Cortex of kidney (tissue), 1 donor: ENCODE results near the gene PIK3IP1.
"Not testable (repeated sequence)": the region's sequence is repeated elsewhere in the genome, so short reads cannot be mapped to it uniquely, and the experiment has no call there.

Experiments
- DNase-seq: peaks from one replicate; lab custom pipeline; 2025; lab: John Stamatoyannopoulos, UW

Gene PIK3IP1

DNA sequence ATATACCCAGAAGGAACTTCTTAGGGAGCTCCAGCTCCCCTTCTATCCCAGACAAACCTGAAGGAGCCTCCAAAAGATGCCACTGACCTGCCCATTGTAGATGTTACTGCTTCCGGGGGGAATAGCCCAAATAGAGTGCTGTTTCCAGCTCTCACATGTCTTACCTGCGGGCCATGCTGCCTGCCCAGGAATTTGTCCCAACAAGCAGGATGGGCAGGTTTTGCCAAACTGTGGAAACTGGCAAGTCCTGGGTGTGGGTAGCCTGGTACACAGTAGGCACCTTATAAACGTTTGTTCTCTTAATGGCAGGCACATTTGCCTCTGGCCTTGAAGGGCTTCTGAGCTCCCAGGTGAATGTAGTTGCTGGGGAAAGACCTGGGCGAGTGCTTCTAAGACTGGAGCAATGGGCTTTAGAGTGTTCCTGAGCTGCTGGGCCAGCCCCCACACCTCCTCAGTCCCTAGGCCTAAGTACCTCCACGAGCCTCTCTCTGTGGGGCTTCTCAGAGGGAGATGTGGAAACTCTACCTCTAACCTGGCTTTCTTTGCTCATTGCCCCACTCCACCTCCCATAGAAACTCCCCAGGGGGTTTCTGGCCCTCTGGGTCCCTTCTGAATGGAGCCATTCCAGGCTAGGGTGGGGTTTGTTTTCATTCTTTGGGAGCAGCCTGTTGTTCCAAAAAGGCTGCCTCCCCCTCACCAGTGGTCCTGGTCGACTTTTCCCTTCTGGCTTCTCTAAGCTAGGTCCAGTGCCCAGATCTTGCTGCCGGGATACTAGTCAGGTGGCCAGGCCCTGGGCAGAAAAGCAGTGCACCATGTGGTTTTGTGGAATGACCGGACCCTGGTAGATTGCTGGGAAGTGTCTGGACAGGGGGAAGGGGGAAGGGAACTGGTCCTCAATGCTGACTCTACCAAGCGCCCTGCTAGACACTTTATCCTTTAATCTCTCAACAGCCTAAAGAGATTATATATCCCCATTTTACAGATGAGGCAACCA is 43.0 kb downstream of the PIK3IP1 start:
- DNase-seq, result no peak

DNA sequence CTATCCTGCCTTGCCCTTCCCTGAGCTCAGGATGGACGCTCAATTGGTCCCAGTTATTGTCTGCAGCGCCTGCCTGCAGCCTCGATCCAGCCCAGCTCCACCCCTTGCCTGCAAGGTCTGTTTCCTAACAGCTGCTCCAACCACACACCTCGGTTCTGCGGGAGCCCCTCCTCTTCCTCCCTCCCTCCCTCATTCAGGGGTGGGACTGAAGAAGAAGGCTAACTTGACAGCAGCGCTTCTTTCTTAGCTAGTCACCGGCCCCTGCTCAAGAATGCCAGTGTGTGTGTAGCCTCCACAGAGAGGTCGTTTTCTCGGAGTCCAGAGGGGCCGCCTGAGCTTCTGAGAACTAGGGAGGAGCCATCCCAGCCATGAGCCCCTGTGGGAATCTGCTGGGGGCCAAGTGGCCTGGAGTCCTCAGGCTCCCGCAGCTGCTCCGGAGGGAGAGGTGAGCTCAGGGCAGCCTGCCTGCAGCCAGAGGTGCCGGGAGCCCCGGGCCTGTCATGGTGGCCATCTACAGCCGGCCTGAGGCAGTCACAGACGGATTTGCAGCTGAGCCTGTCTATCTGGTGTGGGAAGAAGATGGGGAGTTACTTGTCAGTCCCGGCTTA is 44.0 kb downstream of the PIK3IP1 start:
- no peak for DNase-seq

DNA sequence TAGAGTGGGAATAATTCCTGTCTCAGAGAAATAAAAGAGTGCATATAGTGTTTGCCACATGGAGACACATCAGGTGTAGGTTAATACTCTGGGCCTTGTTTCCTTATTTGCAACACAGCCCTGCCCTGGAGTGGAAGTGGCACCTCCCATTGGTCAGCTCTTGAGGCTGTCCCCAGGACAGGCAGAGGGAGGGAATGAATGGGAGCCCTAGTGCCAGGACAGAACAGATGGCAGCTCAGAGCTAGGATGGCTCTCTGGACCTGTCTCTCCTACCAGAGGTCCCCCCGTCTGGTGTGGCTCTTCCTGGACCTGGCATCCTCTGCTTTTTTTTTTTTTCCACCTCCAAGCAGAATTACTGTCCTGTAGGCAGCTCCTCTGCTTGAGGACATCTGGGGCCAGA is 44.6 kb downstream of the PIK3IP1 start:
- no peak for DNase-seq

DNA sequence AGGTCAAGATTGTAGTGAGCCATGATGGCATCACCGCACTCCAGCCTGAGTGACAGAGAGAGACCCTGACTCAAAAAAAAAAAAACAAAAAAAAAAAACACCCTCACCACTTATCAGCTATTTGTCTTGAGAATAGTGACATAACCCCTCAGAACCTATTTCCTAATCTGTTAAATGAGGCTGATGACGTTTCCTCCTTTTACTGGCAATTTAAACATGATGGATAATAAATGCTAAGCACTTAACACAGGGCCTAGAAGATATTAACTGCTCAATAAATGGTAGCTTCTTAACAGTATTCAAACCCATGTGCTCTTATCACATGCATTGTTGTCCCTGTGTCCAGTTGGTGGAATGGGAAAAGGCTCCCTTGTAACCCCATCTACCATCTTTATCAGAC is 45.6 kb downstream of the PIK3IP1 start:
- DNase-seq, result no peak

DNA sequence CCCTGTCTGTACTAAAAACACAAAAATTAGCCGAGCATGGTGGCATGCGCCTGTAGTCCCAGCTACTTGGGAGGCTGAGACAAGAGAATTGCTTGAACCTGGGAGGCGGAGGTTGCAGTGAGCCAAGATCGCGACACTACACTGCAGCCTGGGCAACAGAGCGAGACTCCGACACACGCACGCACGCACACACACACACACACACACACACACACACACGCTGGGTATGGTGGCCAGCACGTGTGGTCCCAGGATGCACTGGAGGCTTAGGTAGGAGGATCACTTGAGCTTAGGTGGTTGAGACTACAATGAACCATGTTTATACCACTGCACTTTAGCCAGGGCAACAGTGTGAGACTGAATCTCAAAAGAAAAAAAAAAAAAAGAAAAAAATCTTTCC is 46.3 kb downstream of the PIK3IP1 start:
- not testable (repeated sequence) for DNase-seq

DNA sequence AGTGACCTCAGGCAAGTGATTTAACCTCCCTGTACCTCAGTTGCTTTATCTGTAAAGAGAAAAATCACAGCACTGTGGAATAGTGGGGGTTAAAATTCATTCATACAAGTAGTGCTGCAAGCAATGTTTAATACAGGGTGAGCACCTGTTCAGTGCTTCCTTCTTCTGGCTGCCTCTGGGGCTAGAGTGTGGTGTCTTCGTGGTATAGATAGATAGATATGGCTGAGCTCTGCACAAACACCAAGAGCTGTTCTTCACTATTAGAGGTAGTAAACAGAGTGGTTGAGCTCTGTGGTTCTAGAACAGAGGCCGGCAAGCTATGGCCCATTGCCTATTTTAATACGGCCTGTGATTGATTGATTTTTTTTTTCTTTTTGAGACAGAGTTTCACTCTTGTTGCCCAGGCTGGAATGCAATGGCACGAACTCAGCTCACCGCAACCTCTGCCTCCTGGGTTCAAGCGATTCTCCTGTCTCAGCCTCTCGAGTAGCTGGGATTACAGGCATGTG is 47.3 kb downstream of the PIK3IP1 start:
- DNase-seq, result no peak

DNA sequence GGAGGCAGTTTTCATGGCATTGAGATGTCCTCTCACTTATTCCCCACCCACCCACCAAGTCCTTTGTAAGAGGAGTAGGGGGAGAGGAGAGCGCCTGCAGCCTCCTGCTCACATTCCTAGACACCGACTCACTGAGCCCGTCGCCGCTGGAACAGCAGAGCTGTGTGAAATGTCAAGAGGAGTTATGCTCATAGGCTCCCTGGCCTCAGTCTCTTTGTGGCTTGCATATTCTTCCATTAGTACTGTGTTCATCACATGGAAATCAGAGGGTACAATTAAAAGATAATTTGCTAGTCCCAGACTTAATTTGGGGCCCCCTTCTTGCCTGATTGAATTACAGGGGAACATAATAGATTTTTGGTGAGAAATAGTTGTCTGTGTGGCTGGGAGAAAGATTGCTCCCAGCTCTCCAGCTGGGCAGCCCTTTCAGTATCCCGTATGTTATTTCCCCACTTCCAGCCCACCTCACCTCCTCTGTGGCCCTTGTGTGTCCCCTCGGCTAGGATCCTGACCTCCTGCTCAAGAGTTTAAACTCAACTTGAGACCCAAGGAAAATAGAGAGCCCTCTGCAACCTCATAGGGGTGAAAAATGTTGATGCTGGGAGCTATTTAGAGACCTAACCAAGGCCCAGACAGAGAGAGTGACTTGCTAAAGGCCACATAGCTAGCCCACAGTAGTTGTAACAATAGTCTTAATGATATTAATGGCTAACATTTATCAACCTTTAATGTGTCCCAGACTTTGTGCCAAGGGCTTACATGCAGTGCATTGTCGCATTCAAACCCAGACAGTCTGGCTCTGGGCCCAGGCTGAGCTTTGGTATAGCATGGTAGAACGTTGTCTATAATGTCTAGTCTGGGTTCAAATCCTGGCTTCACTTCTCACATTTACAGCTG is 48.0 kb downstream of the PIK3IP1 start:
- DNase-seq, result no peak

DNA sequence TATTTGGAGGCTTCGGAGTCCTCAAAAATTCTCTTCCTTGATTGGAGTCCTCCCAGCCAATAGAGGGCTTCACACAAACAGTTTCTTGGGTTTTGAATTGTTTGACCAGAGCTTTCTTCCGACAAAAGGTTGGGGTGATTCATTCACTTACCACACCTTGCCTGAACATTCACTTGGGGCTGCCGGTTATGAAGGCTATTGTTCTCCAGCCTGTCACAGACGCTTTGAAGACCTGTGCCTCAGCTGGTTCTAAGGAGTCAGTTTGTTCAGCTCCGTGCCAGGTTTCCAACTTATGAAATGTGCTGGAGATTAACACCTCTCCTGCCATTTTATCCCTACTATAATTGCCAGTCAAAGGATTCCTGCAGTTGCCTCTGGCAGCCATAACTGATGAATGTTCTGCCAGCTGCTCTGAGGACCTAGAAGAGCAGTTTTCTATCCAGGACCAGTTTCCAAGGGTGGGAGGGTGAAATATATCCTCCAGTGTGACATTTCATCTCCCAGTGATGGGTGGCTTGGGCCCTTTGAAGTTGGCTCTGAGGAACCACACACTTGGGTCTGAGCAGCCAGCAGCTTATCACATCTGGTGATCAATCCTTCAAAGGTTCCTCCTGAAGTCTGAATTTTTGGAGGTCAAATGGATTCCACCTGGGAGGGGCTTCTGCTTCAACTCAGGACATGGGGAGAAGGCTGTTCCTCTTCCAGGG is 48.8 kb downstream of the PIK3IP1 start:
- no peak for DNase-seq

DNA sequence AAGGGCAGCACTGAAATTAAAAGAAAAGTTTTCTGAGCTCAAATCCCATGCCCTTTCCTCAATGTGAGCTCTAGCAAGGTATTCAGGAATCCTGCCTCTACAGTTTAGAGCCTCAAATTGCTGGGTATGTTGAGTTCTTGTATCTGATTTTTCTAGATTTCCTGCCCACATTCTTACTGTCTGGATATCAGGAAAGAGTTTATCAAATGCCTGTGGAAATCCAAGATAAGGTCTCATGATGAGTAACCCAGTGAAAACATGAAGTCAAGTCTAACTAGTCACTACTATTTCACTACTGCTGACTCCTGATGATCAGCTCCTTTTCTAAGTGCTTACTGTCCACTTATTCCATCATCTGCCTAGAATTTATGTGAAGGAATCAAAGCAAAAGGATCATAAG is 50.4 kb downstream of the PIK3IP1 start:
- no peak for DNase-seq

DNA sequence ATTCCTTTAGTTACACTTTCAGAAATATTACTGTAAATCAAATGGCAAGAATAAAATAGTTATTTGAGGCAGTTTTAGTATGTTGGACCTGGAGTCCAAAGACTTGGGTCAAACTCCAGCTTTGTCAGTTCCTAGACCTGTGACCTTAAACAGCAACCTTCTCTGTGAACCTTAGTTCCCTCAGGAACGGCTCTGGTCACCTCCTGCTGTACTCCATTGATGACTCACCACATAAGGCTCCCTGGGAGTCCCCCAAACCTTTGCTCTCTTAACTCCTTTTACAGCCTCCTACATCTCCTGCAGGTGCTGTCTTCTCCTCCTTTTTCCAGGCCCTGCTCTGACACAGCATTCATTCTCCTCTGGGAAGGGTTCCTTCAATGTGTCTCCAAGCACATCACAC is 51.1 kb downstream of the PIK3IP1 start:
- DNase-seq, result no peak

DNA sequence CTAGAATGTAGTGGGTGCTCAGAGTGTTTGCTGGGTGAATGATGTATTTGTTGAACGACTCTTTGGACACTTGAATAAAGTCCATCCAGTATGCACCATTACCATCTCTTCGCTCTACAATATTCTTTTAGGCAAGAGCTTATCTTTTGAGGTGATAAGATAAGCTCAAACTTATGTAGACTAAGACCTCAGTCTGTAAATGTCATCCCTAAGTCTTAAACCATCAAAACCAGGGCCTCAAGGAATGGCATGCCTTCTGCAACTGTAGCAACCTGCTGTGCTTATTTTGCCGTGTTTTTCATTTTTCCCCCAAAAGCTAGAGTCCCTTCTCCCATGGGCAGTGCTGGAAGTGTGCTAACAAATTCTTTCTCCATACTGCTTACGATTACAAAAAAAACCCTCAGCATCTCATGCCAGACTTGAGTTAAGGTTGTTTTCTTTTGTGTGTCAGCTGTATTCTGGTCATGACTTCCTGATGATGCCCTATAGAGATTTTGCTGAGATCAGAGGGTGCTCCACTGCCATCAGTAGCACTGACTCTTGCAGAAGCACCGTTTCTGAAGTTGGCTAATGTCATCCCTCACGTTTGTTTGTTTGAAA is 52.4 kb downstream of the PIK3IP1 start:
- DNase-seq, result no peak

DNA sequence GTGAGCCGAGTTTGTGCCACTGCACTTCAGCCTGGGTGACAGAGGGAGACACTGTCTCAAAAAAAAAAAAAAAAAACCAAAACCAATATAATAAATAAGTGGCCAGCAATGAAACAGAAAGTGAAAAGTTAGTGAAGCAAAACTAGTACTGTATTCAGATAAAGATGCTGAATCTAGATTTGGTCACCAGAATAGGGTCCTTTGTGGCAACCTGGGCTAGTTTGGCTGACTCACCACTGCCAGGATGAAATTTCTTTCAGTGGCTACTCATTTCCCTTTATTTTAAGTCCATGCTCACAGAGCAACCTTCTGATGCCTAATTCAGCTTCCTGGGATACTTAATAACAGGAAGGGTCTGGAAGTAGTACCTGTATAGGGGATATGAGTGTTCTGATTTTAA is 54.2 kb downstream of the PIK3IP1 start:
- DNase-seq, result no peak

DNA sequence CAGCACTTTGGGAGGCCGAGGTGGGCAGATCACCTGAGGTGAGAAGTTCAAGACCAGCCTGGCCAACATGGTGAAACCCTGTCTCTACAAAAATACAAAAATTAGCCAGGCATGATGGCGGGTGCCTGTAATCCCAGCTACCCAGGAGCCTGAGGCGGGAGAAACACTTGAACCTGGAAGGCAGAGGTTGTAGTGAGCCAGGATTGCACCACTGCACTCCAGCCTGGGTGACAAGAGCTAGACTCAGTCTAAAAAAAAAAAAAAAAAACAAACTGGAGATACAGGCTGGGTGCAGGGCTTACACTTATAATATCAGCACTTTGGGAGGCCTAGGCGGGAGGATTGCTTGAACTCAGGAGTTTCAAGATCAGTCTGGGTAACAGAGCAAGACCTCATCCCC is 56.2 kb downstream of the PIK3IP1 start:
- not testable (repeated sequence) for DNase-seq

DNA sequence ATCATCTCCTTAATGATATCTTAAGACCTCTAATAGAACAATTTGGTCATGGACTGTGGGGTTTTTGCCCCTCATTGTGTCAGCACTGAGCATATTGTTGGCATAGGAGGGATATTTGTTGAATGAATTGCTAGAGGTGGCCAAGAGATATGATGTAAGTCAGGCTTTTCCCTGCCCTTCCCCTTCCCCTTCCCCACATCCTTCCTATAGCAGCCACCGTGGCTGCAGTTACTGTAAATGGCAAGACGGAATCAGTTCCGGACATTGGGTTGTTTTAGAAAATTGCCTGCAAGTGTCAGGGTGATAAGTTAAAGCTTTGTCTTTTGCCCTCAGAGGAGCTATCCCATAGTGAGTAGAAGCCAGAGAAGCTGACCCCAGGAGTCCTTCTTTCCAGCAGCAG is 57.2 kb downstream of the PIK3IP1 start:
- DNase-seq, result no peak

DNA sequence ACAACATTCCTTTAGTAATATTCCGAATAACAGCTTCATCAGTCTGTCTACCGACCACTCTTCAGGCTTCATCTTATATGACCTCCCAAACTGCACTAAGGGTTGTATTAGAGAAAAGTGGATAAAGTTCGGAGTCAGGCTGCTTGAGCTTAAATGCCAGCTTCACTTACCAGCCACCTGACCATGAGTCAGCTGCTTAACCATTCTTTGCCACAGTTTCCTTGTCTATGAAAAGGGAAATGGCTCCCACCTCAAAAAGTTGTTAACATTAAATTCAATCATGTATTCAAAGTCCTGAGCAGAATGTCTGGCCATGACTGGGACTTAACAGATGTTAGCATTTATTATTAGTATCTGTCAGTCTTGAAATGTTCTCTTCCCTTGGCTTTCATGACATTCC is 59.3 kb downstream of the PIK3IP1 start:
- no peak for DNase-seq
